ENCODE measurements around the gene NCKAP5.

NCKAP5 gene

GRCh38 chr2:133568172-133568571, at the start of gene NCKAP5:
Gene NCKAP5, minus strand, starts transcription at chr2:133568463. Its CDS starts 50,937 bp downstream, at chr2:133517526.
- DNase-seq: peak; percentile 22

GRCh38 chr2:133609664-133610063, 41.4 kb upstream of the NCKAP5 start:
- DNase-seq: no peak

DNA sequence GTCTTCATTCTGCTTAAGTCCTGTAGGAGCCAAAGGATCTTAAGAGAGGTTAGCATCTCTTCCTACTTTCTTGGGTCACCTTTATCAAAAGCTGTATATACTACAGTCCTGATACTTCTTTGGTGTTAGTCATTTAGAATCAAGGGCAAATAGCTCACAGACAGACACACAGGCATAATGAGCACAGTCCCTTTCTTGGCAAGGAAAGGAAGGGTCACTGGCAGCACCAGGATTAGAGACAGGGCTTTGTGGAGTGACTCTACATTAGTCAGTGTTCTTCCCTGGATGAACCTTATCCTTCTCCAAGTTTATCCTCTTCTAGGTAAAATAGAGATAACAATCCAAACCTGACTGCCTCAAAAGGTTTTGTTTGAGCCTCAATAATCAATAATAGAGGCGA, 40.0 kb upstream of the NCKAP5 start:
- no peak for DNase-seq

DNA sequence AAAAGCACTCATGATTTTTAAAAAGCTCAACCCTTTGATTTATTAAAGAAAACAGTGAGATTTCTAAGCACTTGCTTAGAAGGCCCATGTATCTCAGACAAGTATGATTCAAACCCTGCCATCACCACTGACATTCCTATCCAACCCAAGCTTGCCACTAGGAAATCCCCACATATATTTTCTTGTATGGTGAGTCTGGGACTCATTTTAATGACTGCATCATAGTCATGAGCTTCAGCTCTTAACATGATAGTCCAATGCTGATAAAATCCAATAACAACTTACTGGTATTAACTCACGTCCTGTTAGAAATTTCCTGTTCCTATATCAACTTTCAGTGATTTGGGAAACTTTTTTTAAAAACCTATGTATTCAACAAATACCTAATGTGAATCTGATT, 39.4 kb upstream of the NCKAP5 start:
- no peak for DNase-seq

GRCh38 chr2:133606616-133607015, 38.4 kb upstream of the NCKAP5 start:
- no peak for DNase-seq

GRCh38 chr2:133605766-133606137, 37.5 kb upstream of the NCKAP5 start:
- no peak for DNase-seq

GRCh38 chr2:133605011-133605765, 36.9 kb upstream of the NCKAP5 start:
- DNase-seq: no peak

DNA sequence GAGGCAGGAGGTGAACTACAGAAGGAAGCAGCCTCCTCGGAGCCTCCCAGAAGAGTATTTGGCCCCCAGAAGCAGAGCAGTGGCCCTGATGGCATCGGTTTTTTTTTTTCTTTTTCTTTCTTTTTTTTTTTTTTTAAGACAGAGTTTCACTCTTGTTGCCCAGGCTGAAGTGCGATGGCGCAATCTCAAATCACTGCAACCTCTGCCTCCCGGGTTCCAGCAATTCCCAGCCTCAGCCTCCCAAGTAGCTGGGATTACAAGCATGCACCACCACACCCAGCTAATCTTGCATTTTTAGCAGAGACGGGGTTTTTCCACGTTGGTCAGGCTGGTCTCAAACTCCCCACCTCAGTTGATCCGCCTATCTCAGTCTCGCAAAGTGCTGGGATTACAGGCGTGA, 34.8 kb upstream of the NCKAP5 start:
- DNase-seq: no peak

- DNase-seq: no peak
Measured at GRCh38 chr2:133602538-133602937, 34.3 kb upstream of the NCKAP5 start.

- no peak for DNase-seq
Measured at GRCh38 chr2:133600266-133600928, 32.1 kb upstream of the NCKAP5 start.

DNA sequence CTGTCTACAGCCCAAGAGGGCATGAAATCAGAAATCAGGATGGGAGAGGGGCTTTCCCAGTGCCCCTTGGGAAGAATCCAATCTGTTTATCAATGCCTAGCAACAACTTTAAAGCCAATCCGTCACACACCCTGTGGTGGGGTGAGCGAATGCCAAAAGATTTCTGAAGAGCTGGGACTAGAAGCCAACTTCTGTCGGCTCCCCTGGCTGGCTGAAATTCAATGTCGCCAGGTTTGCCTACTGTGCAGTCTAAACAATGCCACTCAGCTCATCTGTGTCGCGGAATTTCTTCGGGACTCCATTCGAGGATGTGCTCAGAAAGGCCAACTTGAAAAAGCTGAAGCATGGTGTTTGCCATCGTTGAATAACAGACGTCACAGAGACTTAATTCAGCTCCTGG, 31.5 kb upstream of the NCKAP5 start:
- no peak for DNase-seq

DNA sequence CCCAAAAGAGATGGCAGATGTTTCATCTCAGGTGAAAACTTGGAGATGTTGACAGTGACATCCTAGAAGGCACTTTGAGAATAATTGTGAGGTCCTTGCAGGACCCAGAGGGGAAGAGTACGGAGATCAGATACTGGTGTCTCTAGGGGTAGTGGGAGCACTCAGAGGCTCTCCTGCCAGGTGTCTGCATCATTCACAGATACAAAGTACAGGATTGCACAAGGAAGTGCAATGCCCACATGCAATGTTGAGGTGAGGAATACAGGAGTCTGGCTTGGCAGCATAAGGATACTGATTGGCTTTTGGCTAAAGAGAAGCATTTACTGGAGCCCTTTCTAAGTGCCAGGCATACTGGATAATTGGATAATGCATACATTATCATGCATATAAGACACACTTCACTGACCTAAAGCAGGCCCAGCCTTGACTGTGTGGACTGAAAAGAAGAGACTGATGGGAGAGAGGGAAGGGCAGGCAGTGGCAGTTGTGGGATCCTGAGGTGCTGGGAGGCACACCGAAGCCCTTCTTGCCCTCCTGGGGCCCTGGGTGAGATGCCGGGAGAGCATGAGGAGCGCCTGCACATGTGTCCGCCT, 31.0 kb upstream of the NCKAP5 start:
- no peak for DNase-seq

- DNase-seq: no peak
Measured at GRCh38 chr2:133598769-133599168, 30.5 kb upstream of the NCKAP5 start.

DNA sequence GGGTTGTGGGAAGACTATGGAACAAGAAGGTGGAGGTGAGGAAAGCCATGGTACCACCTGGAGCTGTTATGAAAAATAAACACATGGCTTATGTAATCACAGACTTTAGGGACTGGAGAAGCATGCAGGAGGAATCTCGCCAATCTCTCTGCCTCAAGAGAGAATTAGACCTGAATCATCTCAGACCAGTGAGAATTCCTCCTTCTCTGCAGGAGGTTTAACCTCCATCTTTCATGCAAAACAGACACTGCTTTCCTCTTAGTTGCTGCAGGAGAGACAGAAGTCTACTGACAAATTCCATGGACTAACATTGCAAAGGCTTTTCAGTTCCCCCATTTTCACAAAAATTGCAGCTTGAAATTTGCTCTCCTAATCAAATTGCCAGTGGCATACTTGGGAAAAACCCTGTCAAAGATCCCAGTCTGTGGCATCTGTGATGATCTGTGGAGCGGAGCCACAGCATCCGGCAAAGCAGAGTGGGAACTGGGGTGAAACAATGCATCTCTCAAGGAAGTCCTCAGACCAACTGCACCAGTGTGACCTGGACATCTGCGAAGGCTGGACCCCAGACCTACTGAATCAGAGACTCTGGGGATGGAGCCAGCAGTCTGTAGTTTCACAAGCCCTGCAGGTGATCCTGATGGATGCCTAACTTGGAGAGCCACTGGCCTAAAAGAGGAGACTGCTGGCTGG, 28.6 kb upstream of the NCKAP5 start:
- DNase-seq: no peak

- peak; percentile 74 for DNase-seq
Measured at GRCh38 chr2:133591164-133591563, 22.9 kb upstream of the NCKAP5 start.

- DNase-seq: no peak
Measured at GRCh38 chr2:133589456-133589855, 21.2 kb upstream of the NCKAP5 start.

DNA sequence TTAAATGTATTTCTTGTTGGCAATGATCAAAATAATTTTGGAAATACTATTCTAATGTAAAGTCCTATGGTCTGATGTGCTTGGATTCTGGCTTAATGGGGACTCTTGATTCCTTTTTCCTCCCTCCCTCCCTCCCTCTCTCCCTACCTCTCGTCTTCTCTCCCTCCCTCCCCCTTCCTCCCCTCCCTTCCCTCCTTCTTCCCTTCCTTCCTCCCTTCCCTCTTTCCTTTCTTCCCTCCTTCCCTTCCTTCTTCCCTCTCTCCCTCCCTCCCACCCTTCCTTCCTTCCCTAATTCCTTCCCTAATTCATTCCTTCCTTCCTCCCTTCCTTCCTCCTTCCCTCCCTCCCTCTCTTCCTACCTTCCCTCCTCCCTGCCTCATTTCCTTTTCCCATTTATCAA, 19.9 kb upstream of the NCKAP5 start:
- DNase-seq: no peak

DNA sequence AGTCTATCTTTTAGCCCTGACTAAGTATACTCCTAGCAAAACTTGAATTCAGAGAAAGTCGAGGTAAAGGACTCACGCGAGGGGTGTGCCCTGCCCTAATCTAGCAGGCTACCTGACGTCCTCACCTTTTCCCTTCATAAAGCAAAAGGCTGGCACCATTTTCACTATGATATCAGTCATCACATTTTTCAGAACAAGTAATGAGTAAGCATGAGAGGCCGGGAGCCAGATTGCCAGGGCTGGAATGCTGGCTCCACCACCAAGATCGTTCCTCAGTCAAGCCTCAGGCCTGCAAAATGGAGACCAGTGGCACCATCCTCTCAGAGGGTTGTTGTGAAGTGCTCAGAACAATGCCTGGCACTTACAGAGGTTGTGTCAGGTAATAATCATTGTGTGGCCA, 18.7 kb upstream of the NCKAP5 start:
- DNase-seq: no peak

DNA sequence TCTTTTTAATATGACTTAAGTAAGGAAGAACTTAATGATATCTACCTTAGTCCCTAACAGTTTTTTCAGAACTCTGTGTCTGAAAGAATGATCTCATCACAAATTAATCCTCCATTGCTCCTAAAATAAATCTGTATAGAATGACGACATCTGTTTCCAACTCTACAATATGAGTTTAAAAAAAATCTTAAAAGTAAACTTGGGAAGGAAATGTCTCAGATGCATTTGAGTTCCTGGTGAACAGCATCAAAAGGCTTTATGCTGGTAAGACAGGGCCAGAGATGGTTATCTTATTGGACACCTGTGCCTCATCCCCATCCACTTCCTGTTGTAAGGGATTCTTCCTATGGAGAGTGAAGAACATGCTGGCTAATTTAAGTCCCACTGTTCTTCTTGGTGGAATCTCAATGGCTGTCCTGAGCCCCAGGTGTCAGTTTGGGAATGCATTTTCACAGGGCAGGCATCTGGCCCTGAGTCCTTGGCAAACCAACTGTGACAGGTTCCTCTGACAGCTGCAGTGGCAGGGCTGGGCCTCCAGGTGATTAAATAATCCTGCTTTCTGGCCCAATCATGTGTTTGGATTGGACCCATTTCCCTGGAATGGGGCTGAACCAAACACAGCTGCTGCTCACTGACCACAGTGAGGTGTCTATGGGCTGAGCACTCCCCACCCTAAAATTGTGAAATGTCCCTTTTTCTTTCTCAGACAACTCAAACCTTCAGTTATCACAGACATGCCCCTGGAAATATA, 12.9 kb upstream of the NCKAP5 start:
- DNase-seq: no peak

- no peak for DNase-seq
Measured at GRCh38 chr2:133579274-133579673, 11.0 kb upstream of the NCKAP5 start.

DNA sequence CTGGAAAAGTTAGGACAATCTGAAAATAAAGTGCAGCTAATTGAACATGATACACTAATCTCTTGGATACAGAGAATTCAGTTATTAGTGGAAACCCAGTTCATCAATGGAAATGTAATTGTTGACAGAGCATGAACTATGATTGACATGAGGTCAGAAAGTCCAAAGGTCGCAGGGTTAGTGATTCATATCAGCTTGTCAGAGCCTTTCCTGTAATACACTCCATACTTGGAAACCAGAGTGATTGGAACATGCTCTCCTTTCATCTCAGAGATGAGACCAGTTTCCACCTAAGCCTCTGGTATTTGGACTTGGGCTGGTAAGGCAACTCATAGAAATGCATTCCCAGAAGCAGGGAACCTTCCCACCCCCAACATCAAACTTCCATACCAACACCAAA, 8.5 kb upstream of the NCKAP5 start:
- DNase-seq: no peak

DNA sequence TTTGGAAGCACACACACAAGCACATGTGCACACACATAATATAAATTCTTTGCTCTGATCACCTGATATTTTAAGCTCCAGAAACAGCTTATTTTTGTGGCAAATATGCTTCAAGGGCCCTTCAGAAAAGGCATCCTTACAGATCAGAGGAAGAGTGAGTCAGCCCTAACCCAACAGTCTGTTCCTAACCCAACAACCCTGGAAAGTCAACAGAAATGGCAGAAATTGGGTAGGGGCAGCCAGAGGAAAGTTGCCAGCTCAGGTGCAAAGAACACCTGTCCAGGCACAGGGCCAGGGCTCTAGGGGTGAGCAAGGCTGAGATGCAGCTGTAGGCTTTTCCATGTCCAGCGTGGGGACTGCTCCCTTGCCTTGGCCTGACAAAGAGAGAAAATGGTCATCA, 6.4 kb upstream of the NCKAP5 start:
- peak; percentile 29 for DNase-seq

DNA sequence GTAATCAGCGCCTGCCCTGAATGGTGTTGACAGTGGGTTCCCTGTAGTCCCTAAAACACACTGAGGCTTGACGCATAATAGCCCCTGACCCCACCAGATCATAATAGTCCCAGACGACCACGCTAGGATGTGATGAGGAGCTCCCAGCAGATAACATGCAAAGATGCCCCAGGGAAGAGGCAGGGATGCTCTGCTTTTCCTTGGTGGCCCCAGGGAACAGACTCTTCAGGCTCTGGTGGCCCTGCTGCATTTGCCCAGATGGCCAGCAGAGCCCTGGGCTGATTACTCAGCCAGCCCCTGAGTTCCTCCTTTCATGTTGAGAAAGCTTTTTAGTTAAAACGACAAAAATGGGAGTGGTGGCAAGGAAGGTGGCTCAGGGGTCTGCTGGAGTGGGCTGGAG, 5.9 kb upstream of the NCKAP5 start:
- DNase-seq: no peak
